Stimulated activated CD8-positive, alpha-beta memory T cell treated with anti-CD3 and anti-CD28 coated beads, Interleukin-4, amount 100 ng/mL, for 48 hours (primary cell): ENCODE data around the gene GATAD1.

ENCODE experiments used
- DNase-seq: peaks from one replicate; pipeline ENCODE4 v3.0.0-alpha.2; 2020

GATAD1 gene

GRCh38 chr7:92485267-92485892, 38.1 kb downstream of the GATAD1 start:
- DNase-seq = no peak

GRCh38 chr7:92485974-92486373, 38.7 kb downstream of the GATAD1 start:
- DNase-seq = no peak

GRCh38 chr7:92487804-92488203, 40.5 kb downstream of the GATAD1 start:
- no peak for DNase-seq

- no peak for DNase-seq
Measured at GRCh38 chr7:92489634-92490033, 42.4 kb downstream of the GATAD1 start.

- no peak for DNase-seq
Measured at GRCh38 chr7:92496876-92497275, 49.6 kb downstream of the GATAD1 start.

DNA sequence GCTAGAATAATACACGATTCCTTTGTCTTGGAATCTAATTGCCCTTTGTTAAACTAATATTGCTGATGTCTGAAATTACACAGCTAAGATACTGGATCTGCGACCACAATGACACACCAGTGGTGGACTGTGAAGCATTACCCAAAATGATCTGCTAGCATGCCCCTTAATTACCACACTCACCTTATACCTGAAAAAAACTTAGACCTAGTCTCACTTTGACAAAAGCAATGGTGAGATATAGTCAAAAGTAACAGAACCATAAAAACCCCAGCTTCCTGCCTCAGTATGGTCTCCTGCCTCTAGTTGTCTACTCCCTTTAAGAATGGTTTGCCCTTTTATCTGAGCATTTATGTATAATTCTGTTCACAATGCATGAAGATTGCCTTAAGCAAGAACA, 51.3 kb downstream of the GATAD1 start:
- no peak for DNase-seq

DNA sequence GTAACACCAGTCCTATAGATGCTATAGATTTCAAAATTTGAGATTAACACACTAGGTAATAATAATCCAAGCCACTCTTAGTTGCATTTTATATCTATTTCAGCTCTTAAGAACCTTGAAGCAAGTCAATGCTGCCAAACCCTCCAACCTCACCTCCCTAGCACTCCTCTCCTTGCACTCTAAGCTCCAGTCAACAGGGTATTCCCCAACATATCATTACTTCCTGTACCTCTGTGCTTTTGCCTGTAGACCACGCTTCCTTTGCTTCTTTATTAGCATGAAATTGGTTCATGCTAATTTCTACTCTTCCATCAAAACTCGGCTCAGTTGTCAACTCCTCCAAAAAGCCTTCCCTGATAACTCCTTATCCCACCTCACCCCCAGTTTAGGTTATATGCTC, 56.5 kb downstream of the GATAD1 start:
- DNase-seq = no peak

- DNase-seq = no peak
Measured at GRCh38 chr7:92504563-92504962, 57.3 kb downstream of the GATAD1 start.

- no peak for DNase-seq
Measured at GRCh38 chr7:92506363-92506762, 59.1 kb downstream of the GATAD1 start.

DNA sequence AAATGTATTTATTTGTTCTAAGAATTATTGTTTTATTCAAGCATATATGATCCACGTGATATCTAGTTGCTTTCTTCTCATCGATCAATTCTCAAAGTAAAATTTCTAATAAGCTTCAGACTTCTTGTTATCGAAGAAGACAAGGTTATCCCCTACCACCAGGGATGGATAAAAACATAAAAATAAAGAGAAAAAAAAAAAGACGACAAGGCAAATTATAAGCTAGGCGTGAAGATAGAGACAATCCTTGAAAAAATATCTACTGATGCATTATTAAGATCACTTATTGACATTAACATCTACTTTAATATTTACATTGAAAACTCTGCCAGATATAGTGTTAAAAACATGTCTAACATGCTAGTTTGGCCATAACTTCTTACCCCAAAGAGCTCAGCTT, 61.7 kb downstream of the GATAD1 start:
- DNase-seq = no peak
